Left colon (tissue), 2 donors: ENCODE data around the gene ACTBL2. TPM values are rescaled to one million over a fixed set of nuclear protein-coding genes. Genes with fewer than 3 reads are reported as not detected.
"Not testable (repeated sequence)": the region's sequence is repeated elsewhere in the genome, so short reads cannot be mapped to it uniquely, and the experiment has no call there.

Source experiments
- ATAC-seq: fragments of 200-7000 bp; cut with Tn5 transposase; one replicate; pipeline ENCODE4 v1.9.1; 2020; ENCODE audit warnings: mild to moderate bottlenecking, moderate library complexity
- DNase-seq, 2 donors: peaks; one replicate each; pipeline ENCODE4 v3.0.0-alpha.2; 2020
- intact Hi-C, 2 donors: fragments of 100-400 bp; cut with DNase I in 1 of 2; cut with micrococcal nuclease in 1 of 2; formaldehyde crosslinking; loops; one replicate each; pipeline versions ENCODE4 v1.11.2 to v1.14.0; 2022; cut with DNase I, micrococcal nuclease
- total RNA-seq, 2 donors: library from RNA; stranded (reverse); fragmentation: NEBNext Ultra II Directional; extraction: Animal tissue kit (Norgen Biotek cat#: 25700); gene quantifications; one replicate each; pipeline ENCODE4 v1.2.1, GENCODE V29; 2021
- donor health status: DM: no; HTN: no; CAD: no.
- donor health status: DM: yes; HTN: yes; CAD: no.

The ACTBL2 gene
- total RNA-seq, 2 donors from 2014 or later = not detected

- intact Hi-C loops = loop anchor here in 1 of 2 donors (5.0 kb wide), 1 partner anchor 972 kb away; no protein-coding TSS in a partner anchor
- no peak for ATAC-seq
Measured at GRCh38 chr5:57495285-57496086, 12.9 kb upstream of the ACTBL2 start.

GRCh38 chr5:57494104-57495098 is 11.8 kb upstream of the ACTBL2 start:
- intact Hi-C loops = loop anchor here in 1 of 2 donors (5.0 kb wide), 1 partner anchor 973 kb away; no protein-coding TSS in a partner anchor
- peak in 1 of 2 donors; percentile 21 for DNase-seq
- ATAC-seq = no peak

More at GRCh38 chr5:57495285-57496086, 12.9 kb upstream of the ACTBL2 start:
- DNase-seq = no peak

GRCh38 chr5:57493034-57493433 is 10.4 kb upstream of the ACTBL2 start:
- ATAC-seq (no peak), DNase-seq (no peak)
- intact Hi-C loops = no loop called here

GRCh38 chr5:57492632-57493031 is 10.0 kb upstream of the ACTBL2 start:
- DNase-seq = no peak
- ATAC-seq = no peak
- intact Hi-C loops = no loop called here

- ATAC-seq (no peak), DNase-seq (no peak)
Measured at GRCh38 chr5:57491369-57491965, 8.9 kb upstream of the ACTBL2 start.

GRCh38 chr5:57488215-57488955 is 5.8 kb upstream of the ACTBL2 start:
- ATAC-seq (no peak), DNase-seq (no peak)
- intact Hi-C loops = no loop called here

More at GRCh38 chr5:57491369-57491965, 8.9 kb upstream of the ACTBL2 start:
- intact Hi-C loops = no loop called here

GRCh38 chr5:57486027-57486602 is 3.5 kb upstream of the ACTBL2 start:
- DNase-seq = no peak
- ATAC-seq = no peak

GRCh38 chr5:57478826-57479225 is 3.8 kb downstream of the ACTBL2 start:
- no peak for ATAC-seq
- intact Hi-C loops = no loop called here
- no peak for DNase-seq

More at GRCh38 chr5:57486027-57486602, 3.5 kb upstream of the ACTBL2 start:
- intact Hi-C loops = no loop called here

- intact Hi-C loops = no loop called here
- no peak for ATAC-seq
- no peak for DNase-seq
Measured at GRCh38 chr5:57476601-57477056, 6.0 kb downstream of the ACTBL2 start.

- DNase-seq = no peak
- ATAC-seq = no peak
Measured at GRCh38 chr5:57470339-57470738, 12.3 kb downstream of the ACTBL2 start.

GRCh38 chr5:57468481-57469163 is 14.0 kb downstream of the ACTBL2 start:
- ATAC-seq (no peak), DNase-seq (no peak)
- intact Hi-C loops = no loop called here

More at GRCh38 chr5:57470339-57470738, 12.3 kb downstream of the ACTBL2 start:
- intact Hi-C loops = no loop called here

GRCh38 chr5:57466544-57466943 is 16.1 kb downstream of the ACTBL2 start:
- DNase-seq (no peak), ATAC-seq (no peak)
- intact Hi-C loops = no loop called here

- ATAC-seq, DNase-seq, intact Hi-C loops: not testable (repeated sequence)
Measured at GRCh38 chr5:57460056-57460455, 22.6 kb downstream of the ACTBL2 start.

GRCh38 chr5:57458443-57458842 is 24.2 kb downstream of the ACTBL2 start:
- DNase-seq = no peak
- intact Hi-C loops = no loop called here
- ATAC-seq = no peak

GRCh38 chr5:57456531-57457135 is 26.0 kb downstream of the ACTBL2 start:
- ATAC-seq (peak; percentile 37), DNase-seq (no peak)
- intact Hi-C loops = no loop called here

- intact Hi-C loops = no loop called here
- DNase-seq = peak in 1 of 2 donors; percentile 19
- ATAC-seq = peak; percentile 91
Measured at GRCh38 chr5:57455511-57456455, 26.8 kb downstream of the ACTBL2 start.
